SK-N-SH treated with all-trans-retinoic acid at 6 μM for 48 hours (cell line): ENCODE data around the gene GCNA.

Experiments used
- ATAC-seq: fragments of 200-7000 bp; cut with Tn5 transposase; 3 replicates; pipeline ENCODE4 v1.9.1; 2020; ENCODE audit warnings: mild to moderate bottlenecking, moderate library complexity
- ARNTL ChIP-seq: fragments of 450-650 bp; formaldehyde crosslinking; IDR thresholded peaks from 2 replicates; pipeline ENCODE4 v1.5.0; 2020; ENCODE audit warnings: low read depth, mild to moderate bottlenecking, moderate library complexity, borderline replicate concordance
- BACH2 ChIP-seq: fragments of 250-450 bp; sonication (Bioruptor Pico); IDR thresholded peaks from 2 replicates; pipeline ENCODE4 v1.9.0; 2021; ENCODE audit warnings: mild to moderate bottlenecking, borderline replicate concordance
- CSDC2 ChIP-seq: fragments of 250-450 bp; sonication (Bioruptor Pico); IDR thresholded peaks from 2 replicates; pipeline ENCODE4 v1.5.0; 2020; ENCODE audit warnings: mild to moderate bottlenecking, moderate library complexity
- ESRRG ChIP-seq: fragments of 250-450 bp; sonication (Bioruptor Pico); IDR thresholded peaks from 2 replicates; pipeline ENCODE4 v1.6.1; 2021; ENCODE audit warnings: mild to moderate bottlenecking
- GLIS3 ChIP-seq: fragments of 250-450 bp; sonication (Bioruptor Pico); IDR thresholded peaks from 2 replicates; pipeline ENCODE4 v1.5.0; 2020; ENCODE audit warnings: mild to moderate bottlenecking, moderate library complexity
- ISL1 ChIP-seq: fragments of 250-450 bp; sonication (Bioruptor Pico); IDR thresholded peaks from 2 replicates; pipeline ENCODE4 v2.1.2; 2022; ENCODE audit warnings: mild to moderate bottlenecking, moderate library complexity
- OSR1 ChIP-seq: fragments of 250-450 bp; sonication (Bioruptor Pico); IDR thresholded peaks from 2 replicates; pipeline ENCODE4 v1.8.0; 2022; ENCODE audit warnings: moderate library complexity, mild to moderate bottlenecking, inconsistent platforms
- PPARA ChIP-seq: fragments of 250-450 bp; sonication (Bioruptor Pico); IDR thresholded peaks from 2 replicates; pipeline ENCODE4 v1.5.0; 2020; ENCODE audit warnings: mild to moderate bottlenecking, borderline replicate concordance
- RARB ChIP-seq: fragments of 250-450 bp; sonication (Bioruptor Pico); IDR thresholded peaks from 2 replicates; pipeline ENCODE4 v1.8.0; 2021; ENCODE audit warnings: mild to moderate bottlenecking, moderate library complexity
- TCF4 ChIP-seq: fragments of 250-450 bp; sonication (Bioruptor Pico); IDR thresholded peaks from 2 replicates; pipeline ENCODE4 v1.8.0; 2021; ENCODE audit warnings: mild to moderate bottlenecking, moderate library complexity, borderline replicate concordance
- TOX ChIP-seq: fragments of 250-450 bp; sonication (Bioruptor Pico); IDR thresholded peaks from 2 replicates; pipeline ENCODE4 v1.8.0; 2021; ENCODE audit warnings: mild to moderate bottlenecking, moderate library complexity, borderline replicate concordance
- ZC3H10 ChIP-seq: fragments of 250-450 bp; sonication (Bioruptor Pico); IDR thresholded peaks from 2 replicates; pipeline ENCODE4 v1.5.1; 2021; ENCODE audit warnings: mild to moderate bottlenecking, moderate library complexity
- ZFP3 ChIP-seq: fragments of 250-450 bp; sonication (Bioruptor Pico); IDR thresholded peaks from 2 replicates; pipeline ENCODE4 v1.5.0; 2020; ENCODE audit warnings: mild to moderate bottlenecking, moderate library complexity
- ZFP30 ChIP-seq: fragments of 450-650 bp; formaldehyde crosslinking; IDR thresholded peaks from 2 replicates; pipeline ENCODE4 v1.5.0; 2022; ENCODE audit warnings: mild to moderate bottlenecking, moderate library complexity
- ZNF565 ChIP-seq: fragments of 450-650 bp; formaldehyde crosslinking; conservative IDR thresholded peaks from 2 replicates; pipeline ENCODE4 v1.5.0; 2020; ENCODE audit warnings: low read depth, mild to moderate bottlenecking, moderate library complexity
- ZNF70 ChIP-seq: fragments of 450-650 bp; formaldehyde crosslinking; IDR thresholded peaks from 2 replicates; pipeline ENCODE4 v1.5.0; 2020; ENCODE audit warnings: mild to moderate bottlenecking, moderate library complexity
- ZNF8 ChIP-seq: fragments of 450-650 bp; formaldehyde crosslinking; IDR thresholded peaks from 2 replicates; pipeline ENCODE4 v1.5.0; 2020; ENCODE audit warnings: mild to moderate bottlenecking, moderate library complexity
- TF ChIP-seq, protein P1 (sequence below): fragments of 250-450 bp; sonication (Bioruptor Pico); IDR thresholded peaks from 2 replicates; pipeline ENCODE4 v1.5.0; 2020; ENCODE audit warnings: mild to moderate bottlenecking, moderate library complexity
- TF ChIP-seq, protein P2 (sequence below): fragments of 250-450 bp; sonication (Bioruptor Pico); IDR thresholded peaks from 2 replicates; pipeline ENCODE4 v1.8.0; 2021; ENCODE audit warnings: low read depth, mild to moderate bottlenecking, moderate library complexity, borderline replicate concordance
- TF ChIP-seq, protein P3 (sequence below): fragments of 250-450 bp; sonication (Bioruptor Pico); IDR thresholded peaks from 2 replicates; pipeline ENCODE4 v1.5.1; 2021; ENCODE audit warnings: mild to moderate bottlenecking, moderate library complexity
- TF ChIP-seq, protein P4 (sequence below): fragments of 250-450 bp; sonication (Bioruptor Pico); IDR thresholded peaks from 2 replicates; pipeline ENCODE4 v1.5.1; 2020; ENCODE audit warnings: low read depth, mild to moderate bottlenecking, moderate library complexity

Gene GCNA

DNA sequence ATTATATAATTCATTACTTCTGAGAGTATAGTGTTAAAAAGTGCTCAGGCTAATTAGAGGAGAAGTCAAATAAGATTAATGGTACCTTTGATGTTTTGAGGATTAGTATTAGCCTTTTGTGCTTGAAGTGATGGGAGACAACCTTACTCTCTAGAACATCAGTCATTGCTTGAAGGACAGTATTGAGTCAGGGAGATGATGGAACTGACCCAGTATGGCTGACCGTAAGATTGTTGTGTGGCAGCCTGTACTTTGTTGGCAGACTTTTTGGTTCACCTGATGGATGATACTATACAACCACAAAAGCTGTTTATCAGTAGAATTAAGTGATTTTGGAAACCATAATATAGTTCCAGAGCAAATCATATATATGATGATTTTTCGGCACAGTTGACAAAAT lies 35.4 kb upstream of the GCNA start:
- TF ChIP-seq ZNF70 (CRISPR knock-in tag): no peak
- no peak for TF ChIP-seq CSDC2 (CRISPR knock-in tag)
- no peak for TF ChIP-seq RARB (CRISPR knock-in tag)
- no peak for TF ChIP-seq ESRRG (CRISPR knock-in tag)
- TF ChIP-seq, protein P1, sequence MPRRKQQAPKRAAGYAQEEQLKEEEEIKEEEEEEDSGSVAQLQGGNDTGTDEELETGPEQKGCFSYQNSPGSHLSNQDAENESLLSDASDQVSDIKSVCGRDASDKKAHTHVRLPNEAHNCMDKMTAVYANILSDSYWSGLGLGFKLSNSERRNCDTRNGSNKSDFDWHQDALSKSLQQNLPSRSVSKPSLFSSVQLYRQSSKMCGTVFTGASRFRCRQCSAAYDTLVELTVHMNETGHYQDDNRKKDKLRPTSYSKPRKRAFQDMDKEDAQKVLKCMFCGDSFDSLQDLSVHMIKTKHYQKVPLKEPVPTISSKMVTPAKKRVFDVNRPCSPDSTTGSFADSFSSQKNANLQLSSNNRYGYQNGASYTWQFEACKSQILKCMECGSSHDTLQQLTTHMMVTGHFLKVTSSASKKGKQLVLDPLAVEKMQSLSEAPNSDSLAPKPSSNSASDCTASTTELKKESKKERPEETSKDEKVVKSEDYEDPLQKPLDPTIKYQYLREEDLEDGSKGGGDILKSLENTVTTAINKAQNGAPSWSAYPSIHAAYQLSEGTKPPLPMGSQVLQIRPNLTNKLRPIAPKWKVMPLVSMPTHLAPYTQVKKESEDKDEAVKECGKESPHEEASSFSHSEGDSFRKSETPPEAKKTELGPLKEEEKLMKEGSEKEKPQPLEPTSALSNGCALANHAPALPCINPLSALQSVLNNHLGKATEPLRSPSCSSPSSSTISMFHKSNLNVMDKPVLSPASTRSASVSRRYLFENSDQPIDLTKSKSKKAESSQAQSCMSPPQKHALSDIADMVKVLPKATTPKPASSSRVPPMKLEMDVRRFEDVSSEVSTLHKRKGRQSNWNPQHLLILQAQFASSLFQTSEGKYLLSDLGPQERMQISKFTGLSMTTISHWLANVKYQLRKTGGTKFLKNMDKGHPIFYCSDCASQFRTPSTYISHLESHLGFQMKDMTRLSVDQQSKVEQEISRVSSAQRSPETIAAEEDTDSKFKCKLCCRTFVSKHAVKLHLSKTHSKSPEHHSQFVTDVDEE (CRISPR knock-in tag): no peak
- no peak for TF ChIP-seq ZNF565 (CRISPR knock-in tag)
- TF ChIP-seq OSR1 (CRISPR knock-in tag): no peak
- no peak for TF ChIP-seq PPARA (CRISPR knock-in tag)
- TF ChIP-seq ZFP3 (CRISPR knock-in tag): no peak
- no peak for TF ChIP-seq ARNTL (CRISPR knock-in tag)
- TF ChIP-seq, protein P2, sequence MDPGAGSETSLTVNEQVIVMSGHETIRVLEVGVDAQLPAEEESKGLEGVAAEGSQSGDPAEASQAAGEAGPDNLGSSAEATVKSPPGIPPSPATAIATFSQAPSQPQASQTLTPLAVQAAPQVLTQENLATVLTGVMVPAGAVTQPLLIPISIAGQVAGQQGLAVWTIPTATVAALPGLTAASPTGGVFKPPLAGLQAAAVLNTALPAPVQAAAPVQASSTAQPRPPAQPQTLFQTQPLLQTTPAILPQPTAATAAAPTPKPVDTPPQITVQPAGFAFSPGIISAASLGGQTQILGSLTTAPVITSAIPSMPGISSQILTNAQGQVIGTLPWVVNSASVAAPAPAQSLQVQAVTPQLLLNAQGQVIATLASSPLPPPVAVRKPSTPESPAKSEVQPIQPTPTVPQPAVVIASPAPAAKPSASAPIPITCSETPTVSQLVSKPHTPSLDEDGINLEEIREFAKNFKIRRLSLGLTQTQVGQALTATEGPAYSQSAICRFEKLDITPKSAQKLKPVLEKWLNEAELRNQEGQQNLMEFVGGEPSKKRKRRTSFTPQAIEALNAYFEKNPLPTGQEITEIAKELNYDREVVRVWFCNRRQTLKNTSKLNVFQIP (CRISPR knock-in tag): no peak
- TF ChIP-seq, all 23 proteins: peak for 0
- peak; percentile 36; the same call in 2 of the 3 replicates for ATAC-seq

DNA sequence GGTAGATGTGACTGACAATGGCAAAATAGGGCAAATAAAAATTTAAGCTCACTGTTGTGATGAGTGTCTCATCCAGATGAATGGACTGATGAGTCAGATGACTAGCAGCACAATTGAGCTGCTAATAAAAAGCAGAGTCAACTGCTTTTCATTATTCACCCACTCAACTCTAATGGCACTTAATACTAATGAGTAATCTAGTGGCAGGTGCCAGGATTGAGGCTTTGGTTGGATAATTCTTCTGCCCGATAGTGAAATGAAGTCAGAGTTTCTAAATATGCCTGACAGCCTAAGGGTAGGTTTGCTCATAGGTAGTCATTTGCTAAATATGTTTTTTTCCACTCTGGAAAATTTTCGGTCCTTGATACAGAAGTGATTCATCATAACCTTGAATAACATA lies 34.9 kb upstream of the GCNA start:
- ATAC-seq: peak; percentile 69
- TF ChIP-seq ISL1 (CRISPR knock-in tag): peak; percentile 74
- TF ChIP-seq ZNF70 (CRISPR knock-in tag): no peak

DNA sequence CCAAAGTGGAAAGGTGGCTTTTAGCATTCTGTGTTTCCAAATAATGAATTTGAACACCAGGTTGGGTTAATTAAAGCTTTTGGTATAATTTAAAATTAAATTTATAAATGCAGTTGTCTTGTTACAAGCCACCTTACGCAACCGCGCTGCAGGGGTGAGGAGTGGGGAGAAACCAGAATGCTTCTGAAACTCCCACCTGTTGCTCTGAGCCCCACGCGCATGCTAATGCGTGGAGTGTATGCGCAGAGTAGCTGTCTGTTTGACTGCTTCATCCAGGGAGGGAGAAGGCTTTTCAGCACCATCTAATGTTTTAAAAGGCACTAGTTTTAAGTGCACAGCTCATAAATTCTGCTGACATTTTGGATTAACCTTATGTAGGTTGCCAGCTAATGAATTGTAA lies 32.9 kb upstream of the GCNA start:
- TF ChIP-seq, protein P3, sequence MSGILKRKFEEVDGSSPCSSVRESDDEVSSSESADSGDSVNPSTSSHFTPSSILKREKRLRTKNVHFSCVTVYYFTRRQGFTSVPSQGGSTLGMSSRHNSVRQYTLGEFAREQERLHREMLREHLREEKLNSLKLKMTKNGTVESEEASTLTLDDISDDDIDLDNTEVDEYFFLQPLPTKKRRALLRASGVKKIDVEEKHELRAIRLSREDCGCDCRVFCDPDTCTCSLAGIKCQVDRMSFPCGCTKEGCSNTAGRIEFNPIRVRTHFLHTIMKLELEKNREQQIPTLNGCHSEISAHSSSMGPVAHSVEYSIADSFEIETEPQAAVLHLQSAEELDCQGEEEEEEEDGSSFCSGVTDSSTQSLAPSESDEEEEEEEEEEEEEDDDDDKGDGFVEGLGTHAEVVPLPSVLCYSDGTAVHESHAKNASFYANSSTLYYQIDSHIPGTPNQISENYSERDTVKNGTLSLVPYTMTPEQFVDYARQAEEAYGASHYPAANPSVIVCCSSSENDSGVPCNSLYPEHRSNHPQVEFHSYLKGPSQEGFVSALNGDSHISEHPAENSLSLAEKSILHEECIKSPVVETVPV (CRISPR knock-in tag): no peak
- no peak for TF ChIP-seq ARNTL (CRISPR knock-in tag)
- TF ChIP-seq GLIS3: no peak
- TF ChIP-seq CSDC2 (CRISPR knock-in tag): no peak
- no peak for TF ChIP-seq ZC3H10 (CRISPR knock-in tag)
- TF ChIP-seq TCF4 (CRISPR knock-in tag): no peak
- TF ChIP-seq, protein P1 (CRISPR knock-in tag): no peak
- TF ChIP-seq ZNF8 (CRISPR knock-in tag): no peak
- no peak for ATAC-seq

DNA sequence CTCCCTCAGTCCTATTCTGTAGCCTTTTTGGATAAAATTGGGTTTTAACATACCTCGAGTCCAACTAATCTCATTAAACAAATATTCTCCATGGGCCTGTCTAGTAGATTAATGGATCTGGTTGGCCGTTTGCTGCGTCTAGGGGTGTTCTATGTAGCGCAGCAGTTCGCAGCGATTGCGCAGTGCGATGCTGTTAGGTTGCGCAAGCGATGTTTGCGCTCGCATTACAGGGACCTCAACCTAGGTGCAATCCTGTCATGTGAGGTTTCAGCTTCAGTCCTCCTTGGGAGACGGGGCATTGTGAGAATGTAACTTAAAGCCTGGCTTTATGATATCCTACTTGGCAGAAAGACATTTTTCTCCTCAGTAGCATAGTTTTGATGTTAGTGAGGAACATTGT lies 31.4 kb upstream of the GCNA start:
- ATAC-seq: no peak
- TF ChIP-seq ZFP3 (CRISPR knock-in tag) (no peak), ZNF8 (CRISPR knock-in tag) (no peak), TOX (CRISPR knock-in tag) (no peak), CSDC2 (CRISPR knock-in tag) (no peak), GLIS3 (no peak), RARB (CRISPR knock-in tag) (no peak), ARNTL (CRISPR knock-in tag) (no peak), ZFP30 (CRISPR knock-in tag) (no peak), OSR1 (CRISPR knock-in tag) (no peak), BACH2 (no peak)
- TF ChIP-seq, protein P3 (CRISPR knock-in tag): no peak
- TF ChIP-seq, protein P2 (CRISPR knock-in tag): no peak
- TF ChIP-seq, protein P4, sequence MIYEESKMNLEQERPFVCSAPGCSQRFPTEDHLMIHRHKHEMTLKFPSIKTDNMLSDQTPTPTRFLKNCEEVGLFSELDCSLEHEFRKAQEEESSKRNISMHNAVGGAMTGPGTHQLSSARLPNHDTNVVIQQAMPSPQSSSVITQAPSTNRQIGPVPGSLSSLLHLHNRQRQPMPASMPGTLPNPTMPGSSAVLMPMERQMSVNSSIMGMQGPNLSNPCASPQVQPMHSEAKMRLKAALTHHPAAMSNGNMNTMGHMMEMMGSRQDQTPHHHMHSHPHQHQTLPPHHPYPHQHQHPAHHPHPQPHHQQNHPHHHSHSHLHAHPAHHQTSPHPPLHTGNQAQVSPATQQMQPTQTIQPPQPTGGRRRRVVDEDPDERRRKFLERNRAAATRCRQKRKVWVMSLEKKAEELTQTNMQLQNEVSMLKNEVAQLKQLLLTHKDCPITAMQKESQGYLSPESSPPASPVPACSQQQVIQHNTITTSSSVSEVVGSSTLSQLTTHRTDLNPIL (CRISPR knock-in tag): no peak
